ENCODE measurements around the gene TIAM2.

DNA sequence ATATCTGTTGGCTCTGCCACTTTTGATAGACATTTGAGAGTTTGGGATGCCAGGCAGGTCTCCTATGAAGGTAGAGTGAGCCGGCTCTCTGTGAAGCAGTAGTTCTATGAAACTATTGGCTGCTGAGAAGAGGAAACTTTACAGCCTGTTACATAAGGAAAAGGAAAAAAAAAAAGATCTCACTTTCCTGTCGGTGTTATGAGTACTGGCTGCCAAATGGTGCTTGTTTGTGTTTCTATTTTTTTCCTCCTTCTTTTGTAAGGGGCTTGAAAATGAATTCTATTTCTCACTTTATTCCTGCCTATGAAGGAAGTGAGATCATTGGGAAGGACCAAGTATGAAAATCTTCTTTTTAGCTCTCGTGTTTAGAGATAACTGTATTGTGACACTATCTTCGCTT, 195.6 kb downstream of the TIAM2 start:
- TF ChIP-seq, protein P1, sequence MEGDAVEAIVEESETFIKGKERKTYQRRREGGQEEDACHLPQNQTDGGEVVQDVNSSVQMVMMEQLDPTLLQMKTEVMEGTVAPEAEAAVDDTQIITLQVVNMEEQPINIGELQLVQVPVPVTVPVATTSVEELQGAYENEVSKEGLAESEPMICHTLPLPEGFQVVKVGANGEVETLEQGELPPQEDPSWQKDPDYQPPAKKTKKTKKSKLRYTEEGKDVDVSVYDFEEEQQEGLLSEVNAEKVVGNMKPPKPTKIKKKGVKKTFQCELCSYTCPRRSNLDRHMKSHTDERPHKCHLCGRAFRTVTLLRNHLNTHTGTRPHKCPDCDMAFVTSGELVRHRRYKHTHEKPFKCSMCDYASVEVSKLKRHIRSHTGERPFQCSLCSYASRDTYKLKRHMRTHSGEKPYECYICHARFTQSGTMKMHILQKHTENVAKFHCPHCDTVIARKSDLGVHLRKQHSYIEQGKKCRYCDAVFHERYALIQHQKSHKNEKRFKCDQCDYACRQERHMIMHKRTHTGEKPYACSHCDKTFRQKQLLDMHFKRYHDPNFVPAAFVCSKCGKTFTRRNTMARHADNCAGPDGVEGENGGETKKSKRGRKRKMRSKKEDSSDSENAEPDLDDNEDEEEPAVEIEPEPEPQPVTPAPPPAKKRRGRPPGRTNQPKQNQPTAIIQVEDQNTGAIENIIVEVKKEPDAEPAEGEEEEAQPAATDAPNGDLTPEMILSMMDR (IDR thresholded peaks at IDR 0.05), result no peak
- TF ChIP-seq POLR2A (IDR thresholded peaks at IDR 0.05), result no peak
